SK-N-SH (cell line): Measurements from ENCODE around the gene DHRS13. TPM values are rescaled to one million over a fixed set of nuclear protein-coding genes. Genes with fewer than 3 reads are reported as not detected.

Experiments
- CTCF ChIA-PET: fragments of 300-600, 350-600 bp; formaldehyde crosslinking; extraction: SDS; loops from one replicate; lab custom pipeline; 2021; lab: Yijun Ruan, JAX
- POLR2A ChIA-PET: fragments of 350-600 bp; sonication (Branson Sonifier 250); formaldehyde crosslinking; extraction: SDS; loops from one replicate; lab custom pipeline; 2020; ENCODE audit warnings: antibody characterized with exemption, inconsistent platforms; lab: Yijun Ruan, JAX
- DNase-seq: peaks from one replicate; pipeline ENCODE4 v3.0.0; 2012
- H2AFZ ChIP-seq: fragments of 200-600 bp; sonication (generic); 2 replicates; pipeline ENCODE4 v1.8.1; 2016; ENCODE audit warnings: antibody characterized with exemption, mild to moderate bottlenecking, low read depth
- H3F3A ChIP-seq: fragments of 200-600 bp; sonication (generic); replicated peaks from 2 replicates; pipeline ENCODE3; 2016; ENCODE audit warnings: antibody characterized with exemption, mild to moderate bottlenecking; ENCODE audit not compliant: insufficient read depth
- H3K27ac ChIP-seq, 2 experiments: fragments of 200-500 bp in 1 of 2; fragments of 200-600 bp in 1 of 2; sonication (Bioruptor generic) in 1 of 2; sonication (generic), shearing (Covaris generic) in 1 of 2; 2 replicates each; pipeline versions ENCODE4 v1.5.1 to v1.6.1; 2014 to 2016; ENCODE audit warnings: low read depth in 2 of 2, inconsistent platforms in 1 of 2, low read length in 1 of 2, mild to moderate bottlenecking in 1 of 2, mixed read lengths in 1 of 2
- H3K27me3 ChIP-seq: fragments of 200-600 bp; sonication (generic), shearing (Covaris generic); 2 replicates; pipeline ENCODE4 v1.6.1; 2016; ENCODE audit warnings: mixed run types; ENCODE audit not compliant: insufficient read depth
- H3K36me3 ChIP-seq, 2 experiments: fragments of 200-500 bp in 1 of 2; fragments of 200-600 bp in 1 of 2; sonication (Bioruptor generic) in 1 of 2; sonication (generic) in 1 of 2; replicated peaks in 1 of 2; 2 replicates each; pipeline versions ENCODE3 to v1.5.1; 2014 to 2016; ENCODE audit warnings: low read length in 1 of 2, mild to moderate bottlenecking in 1 of 2; ENCODE audit not compliant: insufficient read depth in 2 of 2, control insufficient read depth in 1 of 2
- H3K4me1 ChIP-seq, 2 experiments: fragments of 200-500 bp in 1 of 2; fragments of 200-600 bp in 1 of 2; sonication (Bioruptor generic) in 1 of 2; sonication (generic), shearing (Covaris generic) in 1 of 2; 2 replicates each; pipeline versions ENCODE4 v1.5.1 to v1.6.1; 2014 to 2016; ENCODE audit warnings: low read depth in 1 of 2, low read length in 1 of 2, mixed run types in 1 of 2; ENCODE audit not compliant: insufficient read depth in 2 of 2, control insufficient read depth in 1 of 2
- H3K4me2 ChIP-seq: fragments of 200-600 bp; sonication (generic), shearing (Covaris generic); 2 replicates; pipeline ENCODE4 v1.6.1; 2017; ENCODE audit warnings: mixed run types
- H3K4me3 ChIP-seq, 2 experiments: fragments of 200-500 bp in 1 of 2; fragments of 200-600 bp in 1 of 2; sonication (Bioruptor generic) in 1 of 2; sonication (generic), shearing (Covaris generic) in 1 of 2; 2 replicates each; pipeline versions ENCODE4 v1.5.1 to v1.8.1; 2014 to 2016; ENCODE audit warnings: low read depth in 2 of 2, inconsistent platforms in 1 of 2, low read length in 1 of 2, mild to moderate bottlenecking in 1 of 2, mixed read lengths in 1 of 2, moderate library complexity in 1 of 2
- H3K79me2 ChIP-seq: fragments of 200-600 bp; sonication (generic); 2 replicates; pipeline ENCODE4 v1.8.1; 2017; ENCODE audit warnings: mild to moderate bottlenecking; ENCODE audit not compliant: insufficient read depth
- H3K9ac ChIP-seq: fragments of 200-600 bp; sonication (generic); 2 replicates; pipeline ENCODE4 v1.6.1; 2017; ENCODE audit warnings: mixed run types
- H3K9me2 ChIP-seq: fragments of 200-600 bp; sonication (generic); 2 replicates; pipeline ENCODE4 v1.6.1; 2017; ENCODE audit warnings: mixed run types
- H3K9me3 ChIP-seq: fragments of 200-600 bp; sonication (generic); 2 replicates; pipeline ENCODE4 v1.6.1; 2017; ENCODE audit warnings: mixed run types, mild to moderate bottlenecking, moderate library complexity
- H4K20me1 ChIP-seq: fragments of 200-600 bp; sonication (generic); 2 replicates; pipeline ENCODE4 v1.6.1; 2017; ENCODE audit warnings: mild to moderate bottlenecking, mixed run types; ENCODE audit not compliant: insufficient read depth
- EP300 ChIP-seq, 2 experiments: IDR thresholded peaks; 2 replicates each; pipeline versions ENCODE4 v1.4.0 to v1.6.1; 2012; ENCODE audit warnings: borderline replicate concordance in 1 of 2, low read depth in 1 of 2, low read length in 1 of 2
- FOXJ3 ChIP-seq: sonication (generic); formaldehyde crosslinking; IDR thresholded peaks from 2 replicates; pipeline ENCODE4 v1.5.1; 2020; ENCODE audit warnings: mild to moderate bottlenecking, missing genetic modification reagents
- GABPA ChIP-seq: IDR thresholded peaks from 2 replicates; pipeline ENCODE4 v1.4.0; 2012; ENCODE audit warnings: low read depth, mild to moderate bottlenecking
- JUND ChIP-seq: IDR thresholded peaks from 2 replicates; pipeline ENCODE4 v1.4.0; 2012
- MEF2A ChIP-seq: IDR thresholded peaks from 2 replicates; pipeline ENCODE4 v1.4.0; 2012; ENCODE audit warnings: low read depth, borderline replicate concordance
- MXI1 ChIP-seq: IDR thresholded peaks from 2 replicates; pipeline ENCODE4 v1.6.1; 2012; ENCODE audit warnings: mild to moderate bottlenecking, low read depth, low read length, improper control_type of control experiment
- NFIC ChIP-seq: IDR thresholded peaks from 2 replicates; pipeline ENCODE4 v1.4.0; 2012; ENCODE audit warnings: borderline replicate concordance
- NRF1 ChIP-seq: IDR thresholded peaks from 2 replicates; pipeline ENCODE4 v1.6.1; 2012; ENCODE audit warnings: low read depth, mild to moderate bottlenecking, low read length
- RAD21 ChIP-seq: IDR thresholded peaks from 2 replicates; pipeline ENCODE4 v1.6.1; 2012; ENCODE audit warnings: mild to moderate bottlenecking, low read length
- RCOR1 ChIP-seq: fragments of 150-350 bp; IDR thresholded peaks from 2 replicates; pipeline ENCODE4 v1.6.1; 2017; ENCODE audit warnings: antibody characterized with exemption, low read length
- WGBS: methylation state at CpG from one replicate; pipeline ENCODE4 v1.1.6; 2017; ENCODE audit warnings: low lambda C conversion rate; 5-methylcytosine and 5-hydroxymethylcytosine counted together
- polyA plus RNA-seq, 3 experiments: library from polyadenylated mRNA; depleted of rRNA; stranded (reverse); fragments of >200 nt; gene quantifications; 2 replicates each; pipeline ENCODE4 v1.2.3, GENCODE V29; 2012
- TF ChIP-seq, protein P1 (sequence below): IDR thresholded peaks from 2 replicates; pipeline ENCODE4 v1.4.0; 2012; ENCODE audit warnings: low read depth, borderline replicate concordance
- TF ChIP-seq, protein P2 (sequence below): IDR thresholded peaks from 2 replicates; pipeline ENCODE4 v1.4.0; 2012; ENCODE audit warnings: low read depth, borderline replicate concordance
- TF ChIP-seq, protein P3 (sequence below): fragments of 200-600 bp; sonication (generic); IDR thresholded peaks from 2 replicates; pipeline ENCODE4 v1.6.1; 2017; ENCODE audit warnings: antibody characterized with exemption, mild to moderate bottlenecking, moderate library complexity
- TF ChIP-seq, protein P4 (sequence below): IDR thresholded peaks from 2 replicates; pipeline ENCODE4 v1.4.0; 2012; ENCODE audit warnings: low read depth
- TF ChIP-seq, protein P5 (sequence below): IDR thresholded peaks from 2 replicates; pipeline ENCODE4; 2012

The DHRS13 gene
- polyA plus RNA-seq, 1 of the 3 experiments (the other 2 are of a cell fraction) = 7.4 TPM

DNA sequence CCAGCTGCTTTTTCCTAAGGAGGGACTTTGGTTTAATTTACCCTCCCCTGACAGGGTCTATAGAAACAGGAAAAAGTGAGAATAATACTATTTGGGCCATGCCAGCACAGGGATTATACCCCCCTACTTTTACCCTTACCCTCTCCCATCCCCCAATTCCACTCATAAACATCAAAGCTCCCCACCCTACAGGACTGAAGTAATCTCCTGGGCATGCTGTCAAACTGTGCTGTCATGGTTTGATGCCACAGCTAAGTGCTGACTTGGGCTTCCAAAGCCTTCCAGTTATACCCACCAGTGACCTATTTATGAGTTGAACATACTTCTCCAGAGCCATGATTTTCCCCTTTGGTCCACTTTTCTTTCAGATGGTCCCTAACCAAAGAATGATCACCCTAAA lies 35.7 kb upstream of the DHRS13 start (continued):
- TF ChIP-seq, protein P1, sequence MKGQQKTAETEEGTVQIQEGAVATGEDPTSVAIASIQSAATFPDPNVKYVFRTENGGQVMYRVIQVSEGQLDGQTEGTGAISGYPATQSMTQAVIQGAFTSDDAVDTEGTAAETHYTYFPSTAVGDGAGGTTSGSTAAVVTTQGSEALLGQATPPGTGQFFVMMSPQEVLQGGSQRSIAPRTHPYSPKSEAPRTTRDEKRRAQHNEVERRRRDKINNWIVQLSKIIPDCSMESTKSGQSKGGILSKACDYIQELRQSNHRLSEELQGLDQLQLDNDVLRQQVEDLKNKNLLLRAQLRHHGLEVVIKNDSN = no peak
- TF ChIP-seq FOXJ3 = no peak
- TF ChIP-seq, protein P2, sequence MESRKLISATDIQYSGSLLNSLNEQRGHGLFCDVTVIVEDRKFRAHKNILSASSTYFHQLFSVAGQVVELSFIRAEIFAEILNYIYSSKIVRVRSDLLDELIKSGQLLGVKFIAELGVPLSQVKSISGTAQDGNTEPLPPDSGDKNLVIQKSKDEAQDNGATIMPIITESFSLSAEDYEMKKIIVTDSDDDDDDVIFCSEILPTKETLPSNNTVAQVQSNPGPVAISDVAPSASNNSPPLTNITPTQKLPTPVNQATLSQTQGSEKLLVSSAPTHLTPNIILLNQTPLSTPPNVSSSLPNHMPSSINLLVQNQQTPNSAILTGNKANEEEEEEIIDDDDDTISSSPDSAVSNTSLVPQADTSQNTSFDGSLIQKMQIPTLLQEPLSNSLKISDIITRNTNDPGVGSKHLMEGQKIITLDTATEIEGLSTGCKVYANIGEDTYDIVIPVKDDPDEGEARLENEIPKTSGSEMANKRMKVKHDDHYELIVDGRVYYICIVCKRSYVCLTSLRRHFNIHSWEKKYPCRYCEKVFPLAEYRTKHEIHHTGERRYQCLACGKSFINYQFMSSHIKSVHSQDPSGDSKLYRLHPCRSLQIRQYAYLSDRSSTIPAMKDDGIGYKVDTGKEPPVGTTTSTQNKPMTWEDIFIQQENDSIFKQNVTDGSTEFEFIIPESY = no peak

DNA sequence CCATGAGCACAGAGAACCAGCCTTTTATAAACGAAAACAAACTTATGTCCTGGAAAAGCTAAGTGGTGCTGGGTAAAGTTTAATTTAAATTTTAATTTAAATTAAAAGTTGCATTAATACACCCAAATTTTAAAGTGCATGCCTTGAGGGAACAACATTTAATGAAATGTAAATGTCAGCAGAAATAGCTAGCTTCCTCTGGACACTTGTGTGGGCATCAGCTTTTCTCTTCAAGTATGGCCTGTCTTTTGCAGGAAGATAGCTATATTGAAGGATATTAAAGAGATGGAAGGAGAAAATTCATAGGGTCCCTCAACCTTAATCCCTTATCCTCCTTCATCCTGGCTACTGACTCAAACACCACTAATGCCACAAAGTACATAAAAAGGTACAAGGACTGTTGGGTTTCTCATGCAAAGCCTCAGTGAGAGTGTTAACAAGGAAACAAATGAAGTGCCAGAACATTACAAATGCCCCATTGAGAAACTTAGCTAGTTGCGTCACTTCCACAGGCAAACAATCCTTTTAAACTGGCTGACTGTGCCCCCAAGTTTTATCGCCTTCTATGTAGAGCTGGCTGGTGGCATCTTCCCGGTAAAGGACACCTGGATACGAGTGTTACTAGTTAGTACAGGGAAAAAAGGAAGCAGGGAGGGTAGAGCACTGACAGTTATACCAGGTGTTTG lies 34.3 kb upstream of the DHRS13 start:
- no peak for DNase-seq
- WGBS = 92% methylated on average over 5 of the region's 5 CpGs

DNA sequence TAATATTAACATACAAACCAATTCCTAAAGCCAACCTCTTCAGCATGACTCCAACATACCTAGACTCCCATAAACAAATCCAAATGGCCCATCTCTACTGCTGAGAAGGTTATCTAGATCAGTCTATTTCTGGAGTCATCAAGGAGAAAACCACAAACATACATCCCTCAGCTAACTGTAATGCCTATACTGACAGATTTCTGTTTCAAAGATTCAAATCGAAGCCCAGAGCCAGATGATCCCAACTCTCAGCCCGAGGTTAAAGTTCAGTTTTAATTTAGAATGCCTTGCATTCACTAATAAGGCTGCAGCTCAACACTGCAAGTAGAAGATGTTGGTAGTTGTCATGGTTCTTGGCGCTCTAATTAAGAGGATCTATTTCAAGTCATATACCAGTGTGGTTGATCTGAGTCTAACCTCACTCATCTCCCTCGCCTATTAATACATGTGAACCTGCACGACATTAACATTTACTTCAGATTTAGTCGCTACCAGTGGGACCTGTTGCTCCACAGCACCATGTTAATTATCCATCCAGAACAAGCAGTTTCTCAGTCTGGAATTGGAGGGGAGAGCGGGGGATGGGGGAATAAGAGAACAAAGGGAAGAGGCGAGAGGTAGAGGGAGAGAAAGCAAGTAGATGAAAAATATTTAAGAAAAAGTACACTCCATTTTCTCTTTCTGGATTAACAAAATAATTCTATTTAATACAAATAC lies 33.0 kb upstream of the DHRS13 start:
- Histone ChIP-seq H3K9me2 (no peaks in the 10 kb centered on the region), H3K9ac (no peak overlapping the region), H4K20me1 (peaks cover 82% of the 10 kb centered on the region), H3K36me3 (peaks cover 7 to 12% of the 10 kb centered on the region in 2 experiments), H3K4me2 (no peak overlapping the region), H3K27ac (no peak overlapping the region), H3K4me3 (no peak overlapping the region), H3K9me3 (no peaks in the 10 kb centered on the region), H3K4me1 (peaks cover 0 to 26% of the 10 kb centered on the region in 2 experiments; a peak in 2 of 4 replicates), H2AFZ (no peak overlapping the region), H3K27me3 (no peaks in the 10 kb centered on the region), H3F3A (no peaks in the 10 kb centered on the region), H3K79me2 (peaks cover 100% of the 10 kb centered on the region)
- no peak for DNase-seq
- WGBS = 97% methylated on average over 8 of the region's 8 CpGs
- CTCF ChIA-PET = interaction anchor here (0.9 to 3.0 kb wide), 5 partner anchors 33 to 209 kb away, joined by 3 to 17 read pairs (median 7); partner anchors contain the start of gene DHRS13
- POLR2A ChIA-PET = no interaction called here
- TF ChIP-seq MXI1 (no peak), MEF2A (no peak), JUND (no peak), RCOR1 (no peak), GABPA (no peak), NRF1 (no peak), NFIC (no peak), RAD21 (no peak), EP300 (IDR thresholded peaks at IDR 0.05; ENCODE audit: borderline replicate concordance in 1 of 2, low read depth in 1 of 2, low read length in 1 of 2) (no peak), FOXJ3 (no peak)
- TF ChIP-seq, protein P3, sequence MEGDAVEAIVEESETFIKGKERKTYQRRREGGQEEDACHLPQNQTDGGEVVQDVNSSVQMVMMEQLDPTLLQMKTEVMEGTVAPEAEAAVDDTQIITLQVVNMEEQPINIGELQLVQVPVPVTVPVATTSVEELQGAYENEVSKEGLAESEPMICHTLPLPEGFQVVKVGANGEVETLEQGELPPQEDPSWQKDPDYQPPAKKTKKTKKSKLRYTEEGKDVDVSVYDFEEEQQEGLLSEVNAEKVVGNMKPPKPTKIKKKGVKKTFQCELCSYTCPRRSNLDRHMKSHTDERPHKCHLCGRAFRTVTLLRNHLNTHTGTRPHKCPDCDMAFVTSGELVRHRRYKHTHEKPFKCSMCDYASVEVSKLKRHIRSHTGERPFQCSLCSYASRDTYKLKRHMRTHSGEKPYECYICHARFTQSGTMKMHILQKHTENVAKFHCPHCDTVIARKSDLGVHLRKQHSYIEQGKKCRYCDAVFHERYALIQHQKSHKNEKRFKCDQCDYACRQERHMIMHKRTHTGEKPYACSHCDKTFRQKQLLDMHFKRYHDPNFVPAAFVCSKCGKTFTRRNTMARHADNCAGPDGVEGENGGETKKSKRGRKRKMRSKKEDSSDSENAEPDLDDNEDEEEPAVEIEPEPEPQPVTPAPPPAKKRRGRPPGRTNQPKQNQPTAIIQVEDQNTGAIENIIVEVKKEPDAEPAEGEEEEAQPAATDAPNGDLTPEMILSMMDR = no peak
- TF ChIP-seq, protein P4, sequence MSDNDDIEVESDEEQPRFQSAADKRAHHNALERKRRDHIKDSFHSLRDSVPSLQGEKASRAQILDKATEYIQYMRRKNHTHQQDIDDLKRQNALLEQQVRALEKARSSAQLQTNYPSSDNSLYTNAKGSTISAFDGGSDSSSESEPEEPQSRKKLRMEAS = no peak

More for the DNA sequence above, 34.3 kb upstream of the DHRS13 start:
- Histone ChIP-seq H2AFZ (no peak overlapping the region), H3K9ac (no peak overlapping the region), H3K9me2 (no peaks in the 10 kb centered on the region), H3K79me2 (peaks cover 100% of the 10 kb centered on the region), H3K4me3 (no peak overlapping the region), H3K4me2 (no peak overlapping the region), H3K4me1 (peaks cover 0 to 26% of the 10 kb centered on the region in 2 experiments; a peak in 2 of 4 replicates), H3K36me3 (peaks cover 14 to 16% of the 10 kb centered on the region in 2 experiments), H3K27me3 (no peaks in the 10 kb centered on the region), H3K9me3 (no peaks in the 10 kb centered on the region), H4K20me1 (peaks cover 91% of the 10 kb centered on the region), H3F3A (no peaks in the 10 kb centered on the region), H3K27ac (no peak overlapping the region)
- CTCF ChIA-PET = interaction anchor here (0.9 to 3.2 kb wide), 10 partner anchors 8 to 187 kb away, joined by 3 to 14 read pairs (median 4); no protein-coding TSS in a partner anchor
- POLR2A ChIA-PET = no interaction called here
- TF ChIP-seq, protein P4 = no peak
- TF ChIP-seq, protein P5, sequence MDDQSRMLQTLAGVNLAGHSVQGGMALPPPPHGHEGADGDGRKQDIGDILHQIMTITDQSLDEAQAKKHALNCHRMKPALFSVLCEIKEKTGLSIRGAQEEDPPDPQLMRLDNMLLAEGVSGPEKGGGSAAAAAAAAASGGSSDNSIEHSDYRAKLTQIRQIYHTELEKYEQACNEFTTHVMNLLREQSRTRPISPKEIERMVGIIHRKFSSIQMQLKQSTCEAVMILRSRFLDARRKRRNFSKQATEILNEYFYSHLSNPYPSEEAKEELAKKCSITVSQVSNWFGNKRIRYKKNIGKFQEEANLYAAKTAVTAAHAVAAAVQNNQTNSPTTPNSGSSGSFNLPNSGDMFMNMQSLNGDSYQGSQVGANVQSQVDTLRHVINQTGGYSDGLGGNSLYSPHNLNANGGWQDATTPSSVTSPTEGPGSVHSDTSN = no peak
